Hematopoietic multipotent progenitor cell treated with erythropoietin and hydrocortisone succinate and interleukin-3 and kit ligand, for 15 days (in vitro differentiated cells): ENCODE measurements around the gene RHBDL1.
A peak's percentile ranks its signal among the peaks of the same experiment; 100 is the strongest.

Experiments used
- DNase-seq: peaks from one replicate; pipeline ENCODE4 v3.0.0-alpha.2; 2015; ENCODE audit warnings: low spot score

The RHBDL1 gene

GRCh38 chr16:706189-707061 is 31.0 kb downstream of the RHBDL1 start:
- no peak for DNase-seq

DNA sequence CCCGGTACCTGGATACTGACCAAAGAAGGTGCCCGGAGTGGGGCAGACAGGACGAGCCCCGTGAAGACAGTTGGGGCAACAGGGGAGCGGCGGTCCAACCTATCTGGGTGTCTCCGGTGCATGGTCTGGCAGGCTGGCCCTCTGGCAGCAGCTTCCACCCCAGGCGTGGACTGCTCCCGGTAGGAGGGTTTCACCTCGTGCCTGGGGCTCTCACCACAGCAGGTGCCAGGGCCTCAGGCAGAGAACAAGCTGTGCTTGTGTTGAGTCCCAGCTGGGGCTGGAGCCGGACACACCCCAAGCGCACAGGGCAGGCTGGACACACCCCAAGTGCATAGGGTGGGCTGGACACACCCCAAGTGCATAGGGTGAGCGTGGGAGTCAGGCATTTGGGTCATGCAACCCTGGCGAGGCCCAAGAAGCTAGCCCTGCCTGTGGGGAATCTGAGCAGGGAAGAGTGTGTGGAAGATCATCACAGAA is 31.6 kb downstream of the RHBDL1 start:
- no peak for DNase-seq

DNA sequence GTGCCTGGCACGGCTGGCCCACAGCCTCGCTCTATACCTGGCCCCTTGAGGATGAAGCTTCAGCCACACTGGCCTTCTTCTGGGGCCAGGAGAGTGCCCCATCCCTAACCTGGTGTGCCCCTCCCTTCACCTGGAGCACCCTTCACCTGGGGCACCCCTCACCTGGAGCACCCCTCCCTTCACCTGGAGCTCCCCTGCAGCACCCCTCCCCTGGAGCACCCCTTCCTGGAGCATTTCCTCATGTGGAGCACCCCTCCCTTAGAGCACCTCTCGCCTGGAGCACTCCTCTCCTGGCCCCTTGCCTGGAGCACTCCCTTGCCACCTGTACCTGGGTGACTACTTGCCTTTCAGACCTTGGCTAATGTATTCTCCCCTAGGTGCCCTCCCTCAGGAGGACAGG is 32.5 kb downstream of the RHBDL1 start:
- no peak for DNase-seq

DNA sequence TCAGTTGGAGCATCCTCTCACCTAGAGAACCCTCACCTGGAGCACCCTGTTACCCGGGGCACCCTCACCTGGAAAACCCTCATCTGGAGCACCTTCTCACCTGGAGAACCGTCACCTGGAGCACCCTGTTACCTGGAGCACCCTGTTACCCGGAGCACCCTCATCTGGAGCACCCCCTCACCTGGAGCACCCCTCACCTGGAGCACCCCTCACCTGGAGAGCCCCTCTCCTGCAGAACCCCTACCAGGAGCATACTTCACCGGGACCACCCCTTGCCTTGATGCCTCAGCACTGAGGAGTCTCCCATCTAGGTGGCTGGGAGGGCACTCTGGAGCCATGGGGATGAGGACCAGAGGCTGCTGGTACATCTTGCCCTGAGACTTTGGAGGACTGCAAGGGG is 33.5 kb downstream of the RHBDL1 start:
- DNase-seq: no peak

DNA sequence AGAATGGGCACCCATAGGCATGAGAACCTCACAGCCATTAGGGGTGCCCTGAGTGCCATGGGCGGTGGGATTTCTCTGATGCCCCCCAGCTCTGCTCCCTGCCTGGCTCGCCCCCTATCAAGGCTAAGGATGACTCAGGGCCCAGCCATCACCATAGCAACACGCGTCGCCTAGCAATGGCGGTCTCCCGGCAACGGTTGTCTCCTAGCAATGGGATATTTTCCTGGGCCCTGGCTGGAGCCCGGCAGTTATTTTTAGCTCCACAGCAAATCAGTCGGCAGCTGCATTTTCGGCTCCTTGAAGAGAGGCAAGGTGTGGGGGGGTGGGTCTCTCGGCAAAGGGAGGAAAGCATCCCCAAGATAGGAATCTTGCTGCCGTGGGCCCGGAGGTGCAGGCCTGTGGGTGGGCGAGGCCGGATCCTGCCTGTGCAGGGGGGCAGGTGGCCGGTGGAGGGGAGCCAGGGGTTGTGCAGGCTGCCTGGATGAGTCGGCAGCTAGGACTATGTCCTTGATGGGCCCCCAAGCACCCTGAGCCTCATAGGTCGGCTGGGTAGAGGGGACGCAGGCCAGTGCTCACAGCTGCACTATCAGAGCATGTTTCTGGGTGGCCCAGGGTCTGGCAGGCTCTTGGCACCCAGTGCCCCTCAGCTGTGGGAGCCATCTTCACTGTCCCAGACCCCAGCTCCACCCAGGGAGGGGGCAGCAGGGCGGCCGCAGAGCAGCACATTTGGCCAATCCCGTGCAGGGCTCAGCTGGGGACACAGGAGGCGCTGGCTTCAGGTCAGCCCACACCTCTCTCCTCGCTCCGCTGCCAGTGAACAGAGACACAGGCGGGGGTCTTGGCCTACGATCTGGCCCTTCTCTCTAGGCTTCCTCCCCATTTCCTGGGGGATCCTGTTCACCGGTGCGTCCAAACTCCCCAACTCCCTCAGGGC is 34.4 kb downstream of the RHBDL1 start:
- no peak for DNase-seq

DNA sequence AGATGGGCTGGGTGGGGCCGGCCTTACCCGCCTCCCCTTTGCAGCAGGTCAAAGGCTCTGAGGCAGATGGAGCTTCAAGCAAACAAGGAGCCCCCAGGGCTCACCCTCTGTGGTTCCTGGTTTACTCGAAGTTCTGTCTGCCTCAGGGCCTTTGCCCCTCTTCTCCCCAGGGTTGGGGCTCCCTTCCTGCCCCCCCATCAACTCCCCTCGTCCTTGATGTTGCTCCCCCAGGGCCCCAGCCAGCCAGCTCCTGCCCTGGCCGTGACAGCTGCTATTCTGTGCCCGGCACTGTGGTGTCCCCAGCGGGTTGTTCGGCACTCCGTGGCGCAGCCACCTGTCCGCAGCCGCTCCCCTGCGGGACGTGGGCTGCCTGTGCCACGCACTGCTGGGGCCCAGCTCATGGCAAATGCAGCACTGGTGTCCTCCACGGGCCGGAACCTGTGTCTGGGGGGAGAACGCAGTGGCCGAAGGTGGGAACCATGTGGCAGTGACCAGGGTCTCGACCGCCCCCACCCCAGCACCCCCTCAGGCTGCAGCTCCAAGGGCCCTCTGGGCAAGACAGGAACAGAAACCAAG is 35.1 kb downstream of the RHBDL1 start:
- no peak for DNase-seq

GRCh38 chr16:711084-711483 is 35.6 kb downstream of the RHBDL1 start:
- DNase-seq: no peak

DNA sequence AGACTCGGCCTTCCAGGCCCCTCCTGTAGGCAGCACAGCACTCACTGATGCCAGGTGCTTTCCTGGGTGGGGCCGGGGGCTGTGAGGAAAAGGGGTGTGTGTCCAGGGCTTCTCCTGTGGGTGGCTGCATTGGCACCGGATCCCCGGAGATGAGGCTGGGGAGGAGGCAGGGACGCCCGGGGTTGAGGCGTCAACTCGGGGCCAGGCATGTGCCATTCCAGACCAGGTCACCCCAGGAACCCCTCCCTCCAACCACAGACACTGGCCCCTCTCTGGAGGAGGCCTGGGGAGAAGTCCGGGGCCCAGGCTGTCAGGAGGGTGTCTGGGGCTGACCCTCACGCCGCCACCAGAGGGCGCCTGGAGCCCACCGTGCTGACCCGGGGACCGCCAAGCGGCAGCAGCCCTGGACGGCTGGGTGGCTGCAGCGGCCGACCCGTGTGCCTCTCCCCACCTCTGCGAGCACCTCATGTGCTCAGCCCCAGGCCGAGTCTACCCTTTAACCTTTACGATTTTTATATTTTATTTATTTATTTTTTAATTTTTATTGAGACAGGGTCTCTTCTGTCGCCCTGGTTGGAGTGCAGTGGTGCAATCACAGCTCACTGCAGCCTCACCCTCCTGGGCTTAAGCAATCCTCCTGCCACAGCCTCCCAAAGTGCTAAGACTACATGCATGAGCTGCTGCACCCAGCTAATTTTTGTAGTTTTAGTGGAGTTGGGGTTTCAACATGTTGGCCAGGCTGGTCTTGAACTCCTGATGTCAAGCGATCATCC is 36.3 kb downstream of the RHBDL1 start:
- peak; percentile 77 for DNase-seq

- peak; percentile 29 for DNase-seq
These were observed 37.3 kb downstream of the RHBDL1 start for GRCh38 chr16:712740-713250.

GRCh38 chr16:714079-714478 is 38.6 kb downstream of the RHBDL1 start:
- no peak for DNase-seq

- DNase-seq: peak; percentile 85
These were observed 39.3 kb downstream of the RHBDL1 start, which contains the start of gene METRN for GRCh38 chr16:714558-715476. METRN (plus strand) TSS chr16:715118; CDS start chr16:715290, 172 bp downstream.

DNA sequence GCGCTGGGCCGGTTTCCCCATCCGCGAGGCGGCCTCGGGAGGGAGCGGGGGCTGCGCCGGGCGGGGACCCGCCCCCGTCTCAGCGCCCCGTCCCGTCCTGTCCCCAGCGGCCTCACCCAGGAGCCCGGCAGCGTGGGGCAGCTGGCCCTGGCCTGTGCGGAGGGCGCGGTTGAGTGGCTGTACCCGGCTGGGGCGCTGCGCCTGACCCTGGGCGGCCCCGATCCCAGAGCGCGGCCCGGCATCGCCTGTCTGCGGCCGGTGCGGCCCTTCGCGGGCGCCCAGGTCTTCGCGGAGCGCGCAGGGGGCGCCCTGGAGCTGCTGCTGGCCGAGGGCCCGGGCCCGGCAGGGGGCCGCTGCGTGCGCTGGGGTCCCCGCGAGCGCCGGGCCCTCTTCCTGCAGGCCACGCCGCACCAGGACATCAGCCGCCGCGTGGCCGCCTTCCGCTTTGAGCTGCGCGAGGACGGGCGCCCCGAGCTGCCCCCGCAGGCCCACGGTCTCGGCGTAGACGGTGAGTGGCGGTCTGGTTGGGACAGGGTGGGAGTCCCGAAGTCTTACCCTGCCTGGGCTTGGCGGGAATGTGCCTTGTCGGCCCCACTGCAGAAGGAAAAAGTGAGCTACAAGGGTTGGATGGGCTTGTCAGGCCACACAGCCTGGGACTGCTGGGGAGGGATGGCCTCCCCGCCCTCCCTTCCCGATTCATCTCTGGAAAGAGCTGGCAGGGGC is 40.2 kb downstream of the RHBDL1 start:
- no peak for DNase-seq

DNA sequence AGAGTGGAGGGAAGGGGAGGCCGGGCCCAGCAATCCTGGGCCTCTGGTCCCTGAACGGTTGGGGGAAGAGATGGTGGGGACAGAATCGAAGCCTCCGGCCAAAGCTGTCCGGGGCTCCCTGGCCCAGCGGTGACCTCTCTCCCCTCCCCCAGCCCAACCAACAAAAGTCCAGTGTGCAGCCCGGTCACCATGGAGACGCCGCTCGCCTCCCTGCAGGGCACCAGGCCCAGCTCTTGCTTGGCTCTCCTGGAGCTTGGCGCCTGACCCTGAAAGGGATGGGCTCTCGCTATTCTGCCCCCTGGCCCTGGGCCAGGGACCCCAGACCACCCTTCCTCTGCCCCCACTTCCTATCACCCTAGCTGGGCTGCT is 40.7 kb downstream of the RHBDL1 start:
- no peak for DNase-seq

DNA sequence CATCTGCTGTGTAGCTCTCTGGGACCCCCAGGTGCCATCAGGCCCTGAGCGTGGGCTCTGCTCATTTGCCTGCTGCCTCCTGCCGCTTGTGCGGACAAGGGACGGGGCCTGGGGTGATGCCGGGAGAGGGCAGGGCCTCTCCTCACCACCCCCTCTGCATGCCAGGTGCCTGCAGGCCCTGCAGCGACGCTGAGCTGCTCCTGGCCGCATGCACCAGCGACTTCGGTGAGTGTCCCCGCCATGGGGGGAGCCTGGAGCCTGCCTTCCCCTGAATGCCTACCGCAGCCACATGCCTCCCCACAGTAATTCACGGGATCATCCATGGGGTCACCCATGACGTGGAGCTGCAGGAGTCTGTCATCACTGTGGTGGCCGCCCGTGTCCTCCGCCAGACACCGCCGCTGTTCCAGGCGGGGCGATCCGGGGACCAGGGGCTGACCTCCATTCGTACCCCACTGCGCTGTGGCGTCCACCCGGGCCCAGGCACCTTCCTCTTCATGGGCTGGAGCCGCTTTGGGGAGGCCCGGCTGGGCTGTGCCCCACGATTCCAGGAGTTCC is 41.4 kb downstream of the RHBDL1 start:
- no peak for DNase-seq

GRCh38 chr16:717450-718245 is 42.2 kb downstream of the RHBDL1 start:
- DNase-seq: no peak

- no peak for DNase-seq
These were observed 42.9 kb downstream of the RHBDL1 start for GRCh38 chr16:718389-718788.

GRCh38 chr16:718922-719321 is 43.5 kb downstream of the RHBDL1 start:
- DNase-seq: no peak

- no peak for DNase-seq
These were observed 44.5 kb downstream of the RHBDL1 start for GRCh38 chr16:719815-720446.
